Stomach (tissue), 9 donors: Measurements from ENCODE around the gene RAB4B. TPM values are rescaled to one million over a fixed set of nuclear protein-coding genes. Genes with fewer than 3 reads are reported as not detected.

Source experiments
- DNase-seq, 2 donors: peaks; one replicate each; pipeline versions ENCODE4 v3.0.0 to v3.0.0-alpha.2; 2013 to 2019
- H3K27ac ChIP-seq, 5 donors: fragments of 200-600 bp in 4 of 5; sonication (generic) in 4 of 5; one replicate each; pipeline ENCODE4 v1.5.1; 2013 to 2019; ENCODE audit warnings: mild to moderate bottlenecking in 1 of 5, moderate library complexity in 1 of 5
- H3K27me3 ChIP-seq, 3 donors: fragments of 200-600 bp; sonication (generic); one replicate each; pipeline ENCODE4 v1.5.1; 2017 to 2019; ENCODE audit warnings: mixed run types in 1 of 3
- H3K36me3 ChIP-seq, 4 donors: fragments of 200-600 bp; sonication (generic); 1 replicate in 3 of 4; 2 replicates in 1 of 4; pipeline ENCODE4 v1.5.1; 2016 to 2019
- H3K4me1 ChIP-seq, 4 donors: fragments of 200-600 bp; sonication (generic); one replicate each; pipeline ENCODE4 v1.5.1; 2016 to 2019
- H3K4me3 ChIP-seq, 4 donors: fragments of 200-600 bp; sonication (generic) in 3 of 4; one replicate each; pipeline ENCODE4 v1.5.1; 2016 to 2019; ENCODE audit warnings: mild to moderate bottlenecking in 1 of 4
- H3K9me3 ChIP-seq, 4 donors: fragments of 200-600 bp; sonication (generic); one replicate each; pipeline ENCODE4 v1.5.1; 2016 to 2019
- CTCF ChIP-seq, 7 experiments: fragments of 450-650 bp in 4 of 7; fragments of 200-600 bp in 3 of 7; sonication (generic) in 3 of 7; IDR thresholded peaks; one replicate each; pipeline ENCODE4 v1.5.1; 2016 to 2019; ENCODE audit warnings: antibody characterized with exemption in 7 of 7, control low read depth in 2 of 7, mild to moderate bottlenecking in 1 of 7
- EP300 ChIP-seq: sonication (generic); formaldehyde crosslinking; IDR thresholded peaks from one replicate; pipeline ENCODE4 v1.6.1; 2017; ENCODE audit warnings: antibody characterized with exemption
- POLR2A ChIP-seq, 4 donors: fragments of 450-650 bp; IDR thresholded peaks; one replicate each; pipeline ENCODE4 v1.6.1; 2016; ENCODE audit warnings: antibody characterized with exemption in 4 of 4, control low read depth in 2 of 4, mild to moderate bottlenecking in 1 of 4, moderate library complexity in 1 of 4
- POLR2AphosphoS5 ChIP-seq, 3 donors: sonication (generic); formaldehyde crosslinking; IDR thresholded peaks; one replicate each; pipeline ENCODE4 v1.6.1; 2016; ENCODE audit warnings: antibody characterized with exemption in 3 of 3
- WGBS, 5 donors: extraction: QIAGEN DNeasy Blood & Tissue Kit in 3 of 5; methylation state at CpG; one replicate each; pipeline versions ENCODE4 v1.1.5 to v1.1.7; 2013 to 2018; 5-methylcytosine and 5-hydroxymethylcytosine counted together
- intact Hi-C: fragments of 100-400 bp; cut with DNase I; formaldehyde crosslinking; loops from one replicate; pipeline ENCODE4 v1.15.1; 2023; ENCODE audit warnings: low total_unique reads
- polyA plus RNA-seq, 3 donors: library from polyadenylated mRNA; stranded (reverse); fragments of 200-250 nt; gene quantifications; one replicate each; pipeline ENCODE4 v1.2.3, GENCODE V29; 2013
- total RNA-seq, 5 donors: library from RNA; depleted of rRNA; stranded (reverse); fragments of >200 nt; gene quantifications; one replicate each; pipeline versions ENCODE4 v1.1.0 to v1.2.3, GENCODE V29; 2014 to 2016
- donor health status: healthy with polysubstance abuse.
- donor health status: Bipolar disorder and iron deficiency.
- donor health status: healthy.

The RAB4B gene
- total and polyA plus RNA-seq, 8 donors, result 10.3 to 53.7 (median 39.2) TPM; not detected in 1

GRCh38 chr19:40747536-40747935 lies 30.5 kb upstream of the RAB4B start:
- peak overlapping the region in 1 of 5 donors; percentile 98 for H3K27ac ChIP-seq
- no peaks in the 10 kb centered on the region for H3K9me3 ChIP-seq
- no peak for DNase-seq
- no peaks in the 10 kb centered on the region for H3K27me3 ChIP-seq
- H3K36me3 ChIP-seq, result peaks cover 0 to 10% (median 3%) of the 10 kb centered on the region in 4 donors
- 90 to 99% (median 96%) methylated on average over 7 of the region's 7 CpGs for WGBS, 5 donors
- no peak for TF ChIP-seq CTCF (IDR thresholded peaks at IDR 0.05)
- no peak for TF ChIP-seq POLR2AphosphoS5 (IDR thresholded peaks at IDR 0.05)
- TF ChIP-seq EP300, result no peak
- TF ChIP-seq POLR2A (IDR thresholded peaks at IDR 0.05), result no peak
- no peak overlapping the region for H3K4me3 ChIP-seq
- H3K4me1 ChIP-seq, result peaks cover 13 to 43% (median 36%) of the 10 kb centered on the region in 4 donors
- intact Hi-C loops, result no loop called here

- Histone ChIP-seq H3K4me3 (peak within 1 kb of the TSS; percentile 62 to 83 (median 77)), H3K27me3 (no peaks in the 10 kb centered on the region), H3K4me1 (peaks cover 28 to 67% (median 54%) of the 10 kb centered on the region in 4 donors), H3K27ac (peak within 1 kb of the TSS; percentile 93 to 98 (median 97)), H3K9me3 (no peaks in the 10 kb centered on the region), H3K36me3 (peaks cover 0 to 5% (median 2%) of the 10 kb centered on the region in 4 donors)
- peak; percentile 100 for DNase-seq
- intact Hi-C loops, result no loop called here
- WGBS, 5 donors, result 0 to 1% (median 0%) methylated on average over 40 to 43 of the region's 43 CpGs
- TF ChIP-seq POLR2AphosphoS5 (IDR thresholded peaks at IDR 0.05), result peak; percentile 84 to 95 (median 85)
- TF ChIP-seq EP300, result peak; percentile 37
- TF ChIP-seq CTCF (IDR thresholded peaks at IDR 0.05), result no peak
- TF ChIP-seq POLR2A (IDR thresholded peaks at IDR 0.05), result peak in 1 of 4 donors; percentile 68
These were observed 27.8 kb upstream of the RAB4B start, which contains the start of gene ACTMAP for GRCh38 chr19:40750058-40750873. Gene ACTMAP, minus strand, starts transcription at chr19:40750477. Its CDS starts 674 bp downstream, at chr19:40749803.

GRCh38 chr19:40750874-40751537 lies 27.0 kb upstream of the RAB4B start, which contains the start of gene SNRPA:
Gene SNRPA, plus strand, starts transcription at chr19:40751203. Its CDS starts 206 bp downstream, at chr19:40751409.
- no peaks in the 10 kb centered on the region for H3K27me3 ChIP-seq
- peak within 1 kb of the TSS; percentile 93 to 98 (median 97) for H3K27ac ChIP-seq
- WGBS, 5 donors, result 0% methylated on average over 45 to 46 of the region's 46 CpGs
- H3K36me3 ChIP-seq, result peaks cover 2 to 10% (median 8%) of the 10 kb centered on the region in 4 donors
- H3K4me1 ChIP-seq, result peaks cover 35 to 70% (median 58%) of the 10 kb centered on the region in 4 donors
- peak; percentile 98 to 99 for DNase-seq
- intact Hi-C loops, result no loop called here
- H3K4me3 ChIP-seq, result peak within 1 kb of the TSS; percentile 62 to 83 (median 77)
- TF ChIP-seq CTCF (IDR thresholded peaks at IDR 0.05), result no peak
- TF ChIP-seq POLR2A (IDR thresholded peaks at IDR 0.05), result peak in 1 of 4 donors; percentile 41
- peak; percentile 71 to 94 (median 91) for TF ChIP-seq POLR2AphosphoS5 (IDR thresholded peaks at IDR 0.05)
- no peak for TF ChIP-seq EP300
- H3K9me3 ChIP-seq, result no peaks in the 10 kb centered on the region

- peak overlapping the region; percentile 62 to 83 (median 77) for H3K4me3 ChIP-seq
- no peaks in the 10 kb centered on the region for H3K9me3 ChIP-seq
- H3K36me3 ChIP-seq, result peaks cover 7 to 24% (median 21%) of the 10 kb centered on the region in 4 donors
- no peaks in the 10 kb centered on the region for H3K27me3 ChIP-seq
- peak overlapping the region; percentile 11 to 98 (median 97) for H3K27ac ChIP-seq
- 33 to 47% (median 46%) methylated on average over 12 of the region's 12 CpGs for WGBS, 5 donors
- intact Hi-C loops, result no loop called here
- no peak for DNase-seq
- peaks cover 43 to 83% (median 69%) of the 10 kb centered on the region in 4 donors for H3K4me1 ChIP-seq
- TF ChIP-seq CTCF (IDR thresholded peaks at IDR 0.05), result no peak
- no peak for TF ChIP-seq EP300
- no peak for TF ChIP-seq POLR2AphosphoS5 (IDR thresholded peaks at IDR 0.05)
- TF ChIP-seq POLR2A (IDR thresholded peaks at IDR 0.05), result no peak
These were observed 25.7 kb upstream of the RAB4B start for GRCh38 chr19:40752257-40752781.
